Upper lobe of left lung (tissue), 4 donors: ENCODE data around the gene AOC3.

ENCODE experiments used
- CTCF ChIP-seq, 6 experiments: fragments of 450-650 bp in 4 of 6; fragments of 200-600 bp in 2 of 6; sonication (generic) in 2 of 6; IDR thresholded peaks; one replicate each; pipeline ENCODE4 v1.5.1; 2016 to 2019; ENCODE audit warnings: antibody characterized with exemption in 6 of 6
- POLR2AphosphoS5 ChIP-seq, 2 donors: sonication (generic); formaldehyde crosslinking; IDR thresholded peaks; one replicate each; pipeline ENCODE4 v1.5.1; 2017; ENCODE audit warnings: antibody characterized with exemption in 2 of 2

DNA sequence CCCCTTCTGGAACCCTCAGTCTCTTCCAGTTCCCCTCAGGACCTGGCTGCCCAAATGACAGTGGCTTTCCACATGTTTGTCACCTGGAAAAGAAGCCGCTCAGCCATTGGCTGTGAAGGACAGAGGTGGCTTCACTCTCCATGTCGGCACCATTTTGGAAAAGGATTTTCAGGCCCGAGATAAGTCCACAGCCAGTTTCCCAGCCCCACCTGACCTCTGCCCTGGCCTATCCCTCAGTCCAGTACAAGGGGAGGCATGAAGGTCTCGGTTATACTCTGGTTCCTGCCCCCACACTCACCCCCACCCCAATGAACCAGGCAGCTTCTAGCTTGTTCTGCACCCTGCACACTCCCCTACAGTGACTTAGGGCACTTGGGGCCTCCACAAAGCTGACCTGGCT is 15.2 kb downstream of the AOC3 start:
- TF ChIP-seq CTCF (IDR thresholded peaks at IDR 0.05), result no peak
- no peak for TF ChIP-seq POLR2AphosphoS5 (IDR thresholded peaks at IDR 0.05)
